HG03439 (cell line): ENCODE results near the gene ABCA13.

Experiments
- ATAC-seq: cut with Tn5 transposase; IDR thresholded peaks from one replicate; pipeline ENCODE4 v1.9.1; 2021; ENCODE audit warnings: mild to moderate bottlenecking, moderate library complexity; ENCODE audit not compliant: unreplicated experiment

ABCA13 gene

DNA sequence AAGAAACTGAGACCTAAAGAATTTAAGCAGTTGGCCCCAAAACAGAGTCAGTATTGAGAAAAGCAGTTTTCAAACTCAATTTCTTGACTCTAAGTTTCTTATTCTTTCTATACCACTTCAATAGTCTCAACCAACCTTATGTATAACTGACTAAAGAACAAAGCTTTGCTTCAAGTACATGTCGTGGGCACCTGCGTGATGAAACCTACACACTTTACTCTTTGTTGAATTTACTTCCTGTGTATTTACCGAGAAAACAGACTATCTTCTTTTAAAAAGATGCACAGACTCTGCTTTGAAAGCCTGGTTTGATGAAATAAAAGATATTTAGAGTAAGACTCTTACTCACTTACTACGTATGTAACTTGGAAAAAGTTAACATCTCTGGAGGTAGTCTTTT is 455.9 kb downstream of the ABCA13 start:
- ATAC-seq: no peak

GRCh38 chr7:48628793-48629349 is 457.6 kb downstream of the ABCA13 start:
- no peak for ATAC-seq

- ATAC-seq: no peak
Observed at GRCh38 chr7:48634116-48634632, 462.9 kb downstream of the ABCA13 start.

GRCh38 chr7:48635796-48636195 is 464.5 kb downstream of the ABCA13 start:
- ATAC-seq: no peak

DNA sequence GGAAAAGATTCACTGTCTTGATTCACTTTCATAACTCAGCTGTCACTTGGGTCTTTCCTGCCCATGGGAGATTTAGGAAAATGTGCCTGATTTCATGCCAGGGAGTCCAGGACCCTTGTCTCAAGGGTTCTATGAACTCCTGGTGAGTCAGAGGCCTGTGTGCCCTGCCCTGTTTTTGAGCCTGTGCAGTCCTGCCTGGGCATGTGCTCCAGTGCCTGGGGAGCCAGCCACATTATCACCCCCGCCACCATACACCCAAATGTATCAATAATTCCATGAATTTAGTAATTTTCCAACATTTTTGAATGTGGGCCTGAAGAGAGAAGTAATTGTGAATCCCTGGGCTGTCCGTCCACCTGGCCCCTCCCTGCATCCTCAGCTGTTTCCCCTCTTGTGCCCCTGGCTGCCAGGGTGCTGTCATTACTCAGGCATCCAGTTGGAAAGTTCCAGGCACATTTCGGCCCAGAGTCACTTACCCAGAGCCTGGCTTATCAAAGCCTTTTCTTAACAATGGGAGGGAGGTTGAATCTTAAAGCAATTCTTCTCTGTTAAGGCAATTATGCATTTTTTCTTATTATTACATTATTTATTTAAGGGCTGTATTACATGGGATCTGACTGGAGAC is 465.2 kb downstream of the ABCA13 start:
- no peak for ATAC-seq

- ATAC-seq: no peak
Observed at GRCh38 chr7:48637382-48637781, 466.1 kb downstream of the ABCA13 start.

DNA sequence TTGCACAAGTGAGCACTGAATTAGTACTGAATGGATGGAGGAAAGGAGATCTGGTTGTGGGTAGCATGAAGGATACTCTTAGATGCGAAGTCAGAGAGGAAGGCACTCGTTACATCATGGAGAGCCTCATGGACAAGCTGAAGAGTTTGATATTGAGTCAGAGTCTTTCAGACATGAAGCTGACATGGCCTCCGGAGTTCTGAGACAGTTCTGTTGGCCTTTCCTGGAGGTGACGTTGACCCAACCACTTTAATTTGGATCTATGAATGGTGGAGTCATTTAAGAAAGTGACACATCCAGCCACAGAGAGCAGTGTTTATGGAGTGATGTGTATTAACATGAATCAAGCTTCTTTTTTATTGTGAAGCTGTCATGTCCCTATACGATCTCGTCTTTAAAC is 466.8 kb downstream of the ABCA13 start:
- ATAC-seq: no peak

DNA sequence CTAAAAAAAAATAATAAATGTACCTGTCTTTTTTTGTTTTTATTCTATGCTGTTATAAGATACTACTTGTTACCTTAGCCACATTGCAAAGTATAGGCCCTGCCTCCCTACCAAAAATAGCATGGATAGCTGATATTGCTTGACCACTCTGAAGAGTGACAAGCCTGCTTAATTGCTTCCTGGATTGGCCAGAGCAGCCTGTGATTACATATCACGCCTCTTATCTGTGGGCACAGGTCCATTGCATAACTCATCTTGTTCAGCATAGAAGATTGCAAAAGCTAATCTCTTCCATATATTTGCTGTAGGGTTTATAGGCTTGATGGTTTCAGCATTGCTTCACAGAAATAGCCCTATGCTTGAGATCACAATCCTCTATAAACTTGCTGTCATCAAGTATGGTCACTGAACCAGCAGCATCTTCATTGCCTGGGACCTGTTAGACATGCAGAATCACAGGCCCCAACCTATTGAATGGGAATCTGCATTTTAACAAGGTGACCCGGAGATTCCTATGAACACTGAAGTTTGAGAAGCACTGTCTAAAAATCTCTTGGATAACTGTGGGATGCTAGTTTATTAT is 472.3 kb downstream of the ABCA13 start:
- no peak for ATAC-seq

DNA sequence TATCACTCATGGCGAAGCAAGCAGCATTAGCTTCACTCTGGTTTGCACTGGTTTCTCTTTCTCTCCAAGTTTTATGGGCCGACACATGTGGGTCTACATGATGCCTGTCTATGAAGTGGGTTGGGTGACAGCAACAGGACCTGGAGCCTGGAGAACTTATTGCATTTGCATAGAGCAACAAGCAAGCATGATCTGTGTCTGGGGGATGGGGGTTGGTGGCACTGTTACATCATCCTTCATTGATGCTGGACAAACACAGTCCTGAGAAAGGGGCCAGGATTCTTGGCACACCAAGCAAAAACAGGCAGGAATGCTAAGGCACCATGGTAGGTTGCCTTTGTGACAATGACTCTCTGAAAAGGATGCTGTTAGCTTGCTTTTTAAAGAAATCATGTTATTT is 486.9 kb downstream of the ABCA13 start:
- no peak for ATAC-seq

DNA sequence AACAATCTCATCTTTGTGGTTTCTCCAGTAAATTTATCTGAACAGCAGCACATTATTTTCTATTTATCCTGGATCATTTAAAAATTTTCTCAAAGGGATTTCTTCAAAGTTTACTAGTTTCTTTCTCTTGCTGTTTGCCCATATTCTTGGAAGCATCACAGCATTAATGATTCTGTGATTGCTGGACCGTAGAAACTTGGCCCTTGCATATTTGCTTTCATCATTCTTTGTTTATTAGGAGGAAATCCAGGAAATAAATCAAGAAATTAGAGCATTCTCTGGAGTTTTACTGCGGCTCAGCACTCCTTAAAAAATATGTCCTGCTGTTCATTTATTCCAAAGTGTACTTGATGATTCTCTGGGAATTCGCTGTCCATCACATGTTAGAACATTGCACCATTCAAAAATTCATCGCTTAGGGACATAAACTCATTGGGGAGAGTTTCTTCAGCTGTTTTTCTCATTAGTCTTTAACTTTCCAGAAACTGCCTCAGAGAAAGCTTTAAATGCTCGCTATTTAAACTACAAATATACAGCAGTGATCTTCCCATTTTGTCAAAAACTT is 489.1 kb downstream of the ABCA13 start:
- no peak for ATAC-seq

DNA sequence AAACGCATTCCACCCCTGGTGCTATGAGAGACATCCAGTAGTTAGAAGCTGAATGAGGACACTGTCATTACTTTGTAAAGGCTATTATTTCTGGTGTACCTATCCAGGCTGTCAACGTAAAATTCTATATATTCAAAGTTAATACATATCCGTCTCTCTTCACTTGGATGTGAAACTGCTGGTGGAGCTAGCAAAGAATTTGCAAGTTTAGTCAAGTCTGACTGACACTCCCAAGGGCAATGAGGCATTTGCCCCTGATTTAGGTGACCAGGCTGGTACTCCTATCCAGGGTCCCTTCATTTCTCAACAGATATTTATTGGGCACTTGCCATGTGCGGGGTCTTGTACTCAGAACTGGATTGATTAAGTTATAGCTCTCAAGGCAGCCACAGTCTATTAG is 493.0 kb downstream of the ABCA13 start:
- no peak for ATAC-seq

- ATAC-seq: no peak
Observed at GRCh38 chr7:48665353-48666135, 494.3 kb downstream of the ABCA13 start.

- ATAC-seq: no peak
Observed at GRCh38 chr7:48667407-48667806, 496.1 kb downstream of the ABCA13 start.

- no peak for ATAC-seq
Observed at GRCh38 chr7:48671656-48672055, 500.4 kb downstream of the ABCA13 start.

GRCh38 chr7:48681006-48681405 is 509.7 kb downstream of the ABCA13 start:
- no peak for ATAC-seq

DNA sequence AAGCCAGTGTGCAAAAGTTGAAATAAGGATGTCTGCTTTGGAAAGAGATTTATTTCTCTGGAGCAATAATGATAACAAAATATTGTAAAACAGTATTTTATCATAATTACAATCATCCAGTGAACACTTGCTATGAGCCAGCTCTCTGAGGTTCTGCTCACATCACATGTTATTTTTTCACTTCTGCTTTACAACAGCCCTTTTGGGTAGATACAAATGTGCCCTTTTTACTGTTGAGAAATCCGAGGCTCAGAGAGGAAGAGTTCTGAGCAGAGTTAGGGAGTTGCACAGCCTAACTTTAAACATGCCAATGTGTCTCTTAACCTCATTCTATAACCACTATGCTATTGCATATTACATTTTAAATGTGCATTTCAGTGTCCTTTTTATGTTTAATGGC is 520.5 kb downstream of the ABCA13 start:
- no peak for ATAC-seq
